Measurements from ENCODE around the gene SORCS3.

SORCS3 gene

DNA sequence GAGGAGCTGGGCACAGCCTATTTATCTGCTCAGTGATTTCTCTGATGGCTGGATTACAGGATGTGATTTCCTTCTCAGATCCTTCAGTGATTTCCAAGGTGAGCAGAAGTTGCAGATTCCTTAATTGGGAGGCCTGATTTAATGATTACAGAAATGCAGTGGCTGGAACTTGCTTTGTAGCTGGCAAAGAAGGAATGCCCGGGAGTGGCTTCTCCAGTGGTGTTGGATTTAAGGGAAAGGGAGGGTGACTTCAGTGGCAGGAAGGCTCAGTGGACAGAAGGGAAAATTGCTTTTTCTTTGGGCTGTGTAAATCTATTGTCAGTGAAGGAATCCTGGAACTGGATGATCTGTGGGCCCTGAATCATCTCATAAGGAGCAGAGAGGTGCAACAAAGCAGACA lies 5.1 kb downstream of the SORCS3 start:
- DNase-seq: no peak

DNA sequence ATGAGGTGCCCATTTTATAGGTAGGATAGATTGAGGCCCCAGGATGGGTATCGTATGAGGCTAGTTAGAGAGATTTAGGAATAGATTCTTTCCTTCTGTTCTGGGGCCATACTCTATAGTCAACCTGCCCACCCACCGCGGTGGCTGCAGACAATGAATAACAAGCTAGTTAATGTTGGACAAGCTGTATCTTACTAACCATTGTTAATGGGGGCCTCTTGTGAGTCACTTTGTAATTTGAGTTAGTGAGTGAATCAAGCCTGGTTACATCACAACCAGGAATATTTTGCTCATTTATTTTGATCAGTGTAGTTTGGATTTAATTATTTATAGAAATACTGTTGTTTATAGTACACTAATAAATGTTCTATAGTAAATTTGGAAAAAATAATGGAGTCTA lies 7.3 kb downstream of the SORCS3 start:
- no peak for DNase-seq

DNA sequence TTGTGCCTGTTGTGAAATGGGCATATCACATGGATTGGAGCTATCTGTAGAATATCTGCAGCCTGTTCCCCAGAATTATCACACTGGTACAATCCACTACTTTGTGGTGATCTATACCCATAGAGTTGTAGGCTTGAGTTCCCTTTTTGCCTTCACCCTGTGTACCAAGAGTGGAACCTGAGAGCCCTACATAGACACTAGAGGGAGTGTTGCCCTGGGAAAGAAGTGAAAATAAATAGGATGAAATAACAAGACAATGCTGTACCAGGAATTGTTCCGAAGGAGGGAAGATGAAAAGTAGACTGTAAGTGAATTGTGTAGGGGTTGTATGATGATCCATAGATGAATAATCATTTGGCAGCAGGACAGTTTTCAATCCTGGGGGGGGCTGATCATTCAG lies 9.0 kb downstream of the SORCS3 start:
- peak in 1 of 2 experiments; percentile 9 for DNase-seq

DNA sequence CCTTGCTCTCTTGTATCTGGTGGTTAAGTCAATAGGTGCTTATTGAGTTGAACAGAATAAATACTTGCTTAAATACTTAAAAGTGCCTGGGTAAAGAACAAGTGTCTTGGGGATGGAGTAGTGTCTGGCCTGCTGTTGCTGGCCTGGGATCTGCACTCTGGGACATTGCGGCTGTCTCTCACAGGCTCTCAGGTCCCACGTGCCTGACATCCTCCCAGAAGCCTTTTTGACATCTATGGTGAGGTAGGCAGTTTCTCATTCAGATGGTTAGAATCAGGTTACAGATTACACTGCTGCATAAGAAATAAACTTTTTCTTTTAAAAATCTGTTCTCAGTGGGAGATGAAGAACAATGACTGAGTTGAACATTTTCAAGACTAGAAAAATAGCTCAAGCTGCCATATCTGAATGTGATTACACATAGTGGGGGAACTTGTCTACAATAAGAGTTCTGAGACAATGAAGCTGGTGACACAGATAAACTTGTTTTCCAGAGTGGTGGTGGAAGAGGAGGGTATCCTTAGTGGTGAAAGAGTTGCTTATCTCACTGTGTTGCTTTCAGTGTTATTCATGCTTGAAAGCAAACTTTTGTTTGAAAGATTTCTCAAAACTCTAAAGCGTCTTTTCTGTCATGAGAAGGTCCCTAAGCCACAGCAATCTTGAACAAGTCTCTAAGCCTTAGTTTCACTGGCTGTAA lies 9.7 kb downstream of the SORCS3 start:
- DNase-seq: no peak

DNA sequence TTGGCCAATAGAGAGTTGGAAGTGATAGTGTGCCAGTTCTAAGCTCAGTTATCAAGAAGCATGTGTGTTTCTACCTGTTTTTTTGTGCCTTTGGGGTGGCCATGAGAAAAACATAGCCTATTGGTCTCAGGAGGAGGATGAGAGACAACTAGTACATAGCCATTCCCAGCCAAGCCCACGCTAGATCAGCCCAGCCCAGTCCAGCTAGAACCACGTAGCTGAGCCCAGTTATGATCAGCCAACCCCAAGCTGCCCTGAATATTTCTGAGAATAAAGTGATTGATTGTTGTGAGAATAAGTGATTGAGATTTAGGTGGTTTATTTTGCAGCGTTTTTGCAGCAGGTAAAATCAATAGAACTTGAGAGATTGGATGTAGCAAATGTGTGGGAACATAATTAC lies 15.9 kb downstream of the SORCS3 start:
- DNase-seq: no peak

DNA sequence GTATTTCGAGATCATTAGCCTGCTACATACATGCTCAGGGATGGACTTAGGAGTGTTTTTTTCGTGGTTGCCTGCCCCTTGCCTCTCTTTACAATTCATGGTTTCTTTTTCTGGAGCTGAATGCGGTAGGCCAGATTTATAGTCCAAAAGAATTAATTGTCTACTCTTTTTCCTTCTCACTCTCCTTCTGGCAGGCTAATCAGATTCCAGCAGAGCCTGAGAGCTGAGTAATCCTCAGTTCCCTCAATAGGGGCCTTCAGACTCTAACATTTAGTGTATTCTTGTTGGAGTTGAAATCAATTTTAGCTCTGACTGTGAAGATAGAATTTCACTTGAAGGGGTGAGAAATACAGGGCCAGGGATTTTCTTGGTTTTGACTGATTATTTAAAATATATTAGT lies 16.4 kb downstream of the SORCS3 start:
- no peak for DNase-seq

DNA sequence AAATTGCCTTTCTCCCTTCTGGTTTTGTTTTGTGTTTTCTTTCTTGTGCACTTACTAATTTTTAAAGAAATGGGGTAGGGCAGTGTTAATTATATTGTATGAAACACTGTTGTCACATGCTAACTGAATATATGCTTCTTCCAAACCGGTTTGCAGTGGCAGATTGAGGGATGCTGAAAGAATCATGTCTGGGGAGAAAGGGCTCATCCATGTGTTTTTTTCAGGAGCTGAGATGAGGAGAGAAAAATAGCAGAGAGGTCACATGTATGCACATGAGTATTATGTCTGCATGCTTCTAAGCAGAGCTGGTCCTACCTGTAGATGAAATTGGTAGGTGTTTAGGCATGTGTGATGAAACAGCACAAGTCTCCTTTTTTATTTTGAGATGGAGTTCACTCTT lies 17.0 kb downstream of the SORCS3 start:
- no peak for DNase-seq

DNA sequence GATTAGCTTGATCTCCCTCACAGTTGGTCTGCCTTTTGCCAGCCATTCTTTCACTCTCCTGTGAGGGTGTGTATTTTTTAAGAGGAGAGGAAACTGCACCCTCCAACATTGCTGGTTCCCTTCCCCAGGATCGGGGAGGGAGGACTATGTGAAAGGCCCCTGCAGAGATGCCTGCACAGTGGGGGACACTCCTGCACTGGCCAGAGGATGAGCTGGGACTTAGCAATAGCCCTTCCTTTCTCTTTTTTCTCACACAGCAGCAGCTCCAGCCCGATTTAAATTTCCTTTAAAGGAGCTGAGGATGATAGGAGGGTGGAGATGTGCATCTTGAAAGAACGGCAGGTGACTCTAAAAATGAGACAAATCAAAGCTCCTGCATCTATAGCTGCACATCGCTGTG lies 18.7 kb downstream of the SORCS3 start:
- no peak for DNase-seq

DNA sequence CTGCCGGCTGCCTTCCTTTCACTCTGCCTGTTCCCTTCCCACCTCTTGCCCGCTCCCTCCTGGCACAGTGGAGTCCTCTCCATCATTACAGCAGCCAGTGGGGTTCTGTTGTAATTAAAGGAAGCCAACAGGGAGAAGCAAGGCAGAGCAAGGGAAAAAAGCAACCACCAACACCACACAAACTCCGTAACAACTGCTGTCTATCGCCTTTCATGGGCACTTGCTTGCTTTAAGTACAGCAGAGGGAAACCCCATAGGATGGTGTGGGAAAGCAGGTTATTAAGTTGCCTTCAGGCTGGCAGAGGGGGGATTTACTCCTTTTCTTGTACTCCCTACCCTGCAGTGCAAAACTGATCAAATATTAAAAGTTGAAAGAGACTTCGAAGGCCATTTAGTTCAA lies 22.0 kb downstream of the SORCS3 start:
- DNase-seq: no peak

DNA sequence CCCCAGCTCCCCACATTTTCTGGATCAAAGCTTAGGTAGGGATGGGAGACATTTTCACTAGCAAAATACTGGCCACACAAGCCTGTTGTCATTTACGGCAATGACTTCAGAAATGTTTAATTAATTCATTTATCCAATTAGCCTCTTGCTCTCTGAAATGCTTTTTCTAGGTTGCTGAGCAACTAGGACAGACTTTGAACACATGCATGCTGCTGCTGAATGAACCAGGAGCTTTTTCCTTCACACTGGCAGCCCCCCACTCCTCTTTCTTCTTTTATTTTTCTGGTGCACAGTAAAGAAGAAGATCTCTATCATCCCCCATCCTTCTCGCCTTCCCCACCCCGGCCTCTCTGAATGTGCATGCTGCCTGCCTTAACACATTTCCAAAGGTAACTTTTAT lies 22.5 kb downstream of the SORCS3 start:
- DNase-seq: no peak

DNA sequence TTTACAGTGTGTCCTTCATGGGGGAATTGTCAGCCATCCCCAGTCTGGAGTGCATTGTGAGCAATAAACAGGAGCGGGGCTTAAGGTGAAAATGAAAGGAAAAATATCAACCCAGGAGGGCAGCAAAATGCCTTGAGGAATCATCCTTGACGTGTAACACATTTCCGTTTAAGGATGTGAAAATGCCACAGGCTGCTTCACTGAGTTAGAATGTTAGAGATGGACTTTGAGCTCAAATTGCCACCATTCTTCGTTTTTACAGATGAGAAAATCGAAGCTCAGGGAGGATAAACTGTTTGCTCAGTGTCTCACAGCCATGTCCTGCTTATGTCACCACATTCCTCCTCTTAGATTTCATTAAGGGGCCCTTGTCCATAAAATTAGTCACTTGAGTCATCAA lies 23.1 kb downstream of the SORCS3 start:
- no peak for DNase-seq

DNA sequence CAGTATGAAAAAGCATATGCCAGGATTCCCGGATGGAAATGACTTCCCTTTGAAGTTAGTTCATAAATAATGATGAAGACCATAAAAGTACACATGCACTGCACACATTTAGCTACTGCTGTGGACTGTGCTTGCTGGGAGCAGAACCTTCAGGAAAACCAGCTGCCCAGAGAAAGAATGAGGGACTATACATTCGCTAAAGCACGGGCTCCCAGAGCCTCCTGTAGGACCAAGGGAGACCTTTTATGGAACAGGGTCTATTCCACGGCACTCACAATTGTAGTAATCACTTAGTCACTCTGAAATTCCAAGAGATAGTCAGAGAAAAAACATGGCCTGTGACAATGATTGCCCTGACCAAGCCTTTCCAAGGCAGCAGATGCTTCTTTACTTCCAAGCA lies 24.1 kb downstream of the SORCS3 start:
- DNase-seq: no peak

DNA sequence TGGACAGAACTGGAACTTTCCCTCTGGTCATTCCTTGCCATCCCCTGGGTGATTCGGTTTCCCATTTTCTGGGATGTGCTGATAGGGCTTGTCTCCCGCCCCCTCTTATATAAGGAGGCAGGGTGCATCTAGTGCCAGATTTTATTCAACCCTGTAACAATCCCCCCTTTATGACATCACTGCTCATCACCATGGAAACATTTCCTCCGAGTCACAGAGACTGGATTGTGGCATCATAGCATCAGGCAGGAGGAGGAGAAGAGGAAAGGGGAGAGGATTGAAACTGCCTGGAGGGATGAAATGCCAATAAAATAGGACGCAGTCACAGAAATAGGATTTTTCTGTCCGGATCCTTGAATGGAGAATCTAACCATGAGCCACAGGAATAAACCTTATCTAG lies 25.0 kb downstream of the SORCS3 start:
- DNase-seq: no peak

DNA sequence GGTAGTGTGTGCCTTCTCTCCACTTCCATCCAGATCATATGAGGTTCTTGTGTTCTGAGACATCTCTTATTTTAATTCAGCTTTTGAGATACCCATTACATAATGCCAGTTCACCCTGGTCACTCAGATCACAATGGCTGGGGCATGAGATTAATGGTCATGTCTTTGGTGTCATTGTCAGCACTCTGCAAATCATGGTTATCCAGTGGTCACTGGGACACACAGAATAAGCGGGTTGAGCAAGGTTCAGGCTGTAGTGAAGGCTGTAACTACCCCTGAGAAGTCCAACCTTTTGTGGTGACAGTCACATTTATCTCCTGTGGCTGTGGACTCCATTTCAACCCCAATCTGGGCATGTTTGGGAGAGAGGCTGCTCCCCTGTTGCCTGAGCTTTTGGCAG lies 35.8 kb downstream of the SORCS3 start:
- DNase-seq: no peak

DNA sequence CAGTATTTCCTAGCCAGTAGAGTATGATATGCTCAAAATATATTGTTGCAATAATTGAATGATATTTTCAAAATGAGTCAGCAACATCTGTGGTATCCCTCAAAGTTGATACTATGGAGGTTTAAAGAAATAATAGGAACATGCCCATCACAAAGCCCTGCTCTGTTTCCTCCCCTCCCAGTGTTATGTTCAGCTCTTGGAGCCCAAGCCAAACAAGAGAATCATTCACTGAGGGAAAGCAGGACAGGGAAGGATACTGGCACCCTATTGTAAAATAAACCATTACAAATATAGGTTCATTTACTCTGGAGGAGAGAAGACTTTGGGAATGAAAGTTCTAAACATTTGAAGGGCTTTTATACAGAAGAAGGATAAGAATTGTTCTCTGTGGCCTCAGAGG lies 37.6 kb downstream of the SORCS3 start:
- no peak for DNase-seq

DNA sequence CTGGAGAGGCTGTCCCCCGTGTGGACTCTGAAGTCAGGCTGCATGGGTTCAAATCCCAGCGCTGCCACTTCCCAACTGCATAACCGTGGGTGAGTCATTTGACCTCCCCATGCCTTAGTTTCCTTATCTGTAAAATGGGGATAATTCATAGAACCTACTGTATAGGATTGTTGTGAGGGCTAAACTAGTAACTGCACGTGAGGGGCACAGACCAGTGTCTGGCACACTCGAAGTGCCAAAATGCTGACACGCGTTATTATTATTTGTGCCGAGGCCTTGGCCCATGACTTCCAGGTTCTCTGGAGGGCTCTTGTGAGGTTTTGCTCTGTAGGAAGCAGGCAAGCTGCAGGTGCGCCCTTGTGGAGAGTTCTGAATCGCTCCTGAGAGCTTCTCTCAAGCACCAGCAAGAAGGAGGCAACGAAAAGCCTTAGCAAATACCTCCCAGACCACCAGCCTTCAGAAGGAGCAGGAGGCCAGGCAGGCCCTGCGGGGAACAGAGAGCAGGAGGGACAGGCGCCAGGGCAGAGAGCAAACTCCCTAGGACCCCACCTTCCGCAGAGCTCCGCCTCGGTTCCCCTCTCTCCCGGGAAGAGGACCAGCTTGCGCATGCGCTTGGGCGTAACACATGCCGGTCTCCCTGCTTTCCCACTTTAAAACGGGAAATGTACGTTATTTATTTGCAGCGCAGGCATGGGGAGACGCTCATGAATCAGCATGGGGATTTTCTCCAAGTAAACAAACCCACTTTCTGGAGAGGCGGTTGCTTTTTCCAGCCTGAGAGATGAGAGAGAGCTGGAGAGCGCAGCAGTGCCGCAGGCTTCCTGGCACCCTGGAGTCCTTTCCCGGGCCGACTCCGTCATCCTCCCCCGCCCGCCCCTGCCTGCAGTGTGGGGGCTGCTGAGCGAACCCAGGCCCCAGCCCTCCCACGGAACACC lies 39.6 kb downstream of the SORCS3 start:
- DNase-seq: no peak

DNA sequence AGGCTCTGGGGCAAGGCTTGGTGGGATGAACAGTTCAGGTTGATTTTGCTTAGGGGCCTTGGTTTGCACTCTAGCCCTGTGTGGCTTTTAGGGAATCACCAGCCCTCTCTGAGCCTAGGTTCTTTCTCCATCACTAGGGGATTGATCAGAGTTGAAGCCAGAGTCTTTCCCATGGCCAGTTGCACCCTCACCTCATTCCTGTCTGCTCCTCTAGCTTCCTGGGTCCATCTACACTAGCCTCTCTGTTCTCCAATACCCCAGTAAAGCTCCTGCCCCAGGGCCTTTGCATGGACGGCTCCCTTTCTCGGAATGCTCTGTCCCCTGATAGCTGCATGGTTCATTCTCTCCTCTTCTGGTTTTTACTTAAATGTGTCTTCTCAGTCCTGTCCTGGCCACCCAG lies 40.4 kb downstream of the SORCS3 start:
- DNase-seq: no peak

DNA sequence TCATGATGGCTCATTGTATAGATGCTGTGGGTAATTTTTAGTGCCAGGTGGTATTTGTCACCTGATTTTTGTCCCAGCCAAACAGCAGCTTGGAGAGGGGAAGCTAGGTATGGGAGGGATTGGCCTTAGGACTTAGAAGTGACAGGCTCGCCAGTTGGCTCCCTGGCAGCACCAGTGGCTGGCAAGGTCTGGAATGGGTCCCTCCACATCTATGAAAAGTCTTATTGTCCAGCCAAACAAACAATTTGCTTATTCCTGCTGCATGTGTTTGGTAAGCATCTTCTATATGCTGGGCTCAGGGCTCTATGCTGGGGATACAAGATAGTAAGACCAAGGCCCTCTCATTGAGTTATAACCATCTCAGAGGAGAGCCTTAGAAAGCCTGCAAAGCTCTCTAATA lies 42.5 kb downstream of the SORCS3 start:
- DNase-seq: no peak

DNA sequence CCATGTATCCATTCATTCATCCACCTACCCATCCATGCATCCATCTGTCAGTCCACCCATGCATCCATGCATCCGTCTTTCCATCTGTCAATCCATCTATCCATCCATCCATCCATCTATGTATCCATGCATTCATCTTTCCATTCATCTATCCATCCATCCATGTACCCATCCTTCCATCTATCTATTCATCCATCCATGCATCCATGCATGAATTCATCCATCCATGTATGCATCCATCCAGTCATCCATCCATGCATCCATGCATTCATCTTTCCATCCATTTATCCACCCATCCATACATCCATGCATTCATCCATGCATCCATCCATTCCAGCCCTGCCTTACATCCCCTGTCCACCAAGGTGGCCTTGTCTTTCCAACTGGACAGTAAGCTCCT lies 45.7 kb downstream of the SORCS3 start:
- no peak for DNase-seq

DNA sequence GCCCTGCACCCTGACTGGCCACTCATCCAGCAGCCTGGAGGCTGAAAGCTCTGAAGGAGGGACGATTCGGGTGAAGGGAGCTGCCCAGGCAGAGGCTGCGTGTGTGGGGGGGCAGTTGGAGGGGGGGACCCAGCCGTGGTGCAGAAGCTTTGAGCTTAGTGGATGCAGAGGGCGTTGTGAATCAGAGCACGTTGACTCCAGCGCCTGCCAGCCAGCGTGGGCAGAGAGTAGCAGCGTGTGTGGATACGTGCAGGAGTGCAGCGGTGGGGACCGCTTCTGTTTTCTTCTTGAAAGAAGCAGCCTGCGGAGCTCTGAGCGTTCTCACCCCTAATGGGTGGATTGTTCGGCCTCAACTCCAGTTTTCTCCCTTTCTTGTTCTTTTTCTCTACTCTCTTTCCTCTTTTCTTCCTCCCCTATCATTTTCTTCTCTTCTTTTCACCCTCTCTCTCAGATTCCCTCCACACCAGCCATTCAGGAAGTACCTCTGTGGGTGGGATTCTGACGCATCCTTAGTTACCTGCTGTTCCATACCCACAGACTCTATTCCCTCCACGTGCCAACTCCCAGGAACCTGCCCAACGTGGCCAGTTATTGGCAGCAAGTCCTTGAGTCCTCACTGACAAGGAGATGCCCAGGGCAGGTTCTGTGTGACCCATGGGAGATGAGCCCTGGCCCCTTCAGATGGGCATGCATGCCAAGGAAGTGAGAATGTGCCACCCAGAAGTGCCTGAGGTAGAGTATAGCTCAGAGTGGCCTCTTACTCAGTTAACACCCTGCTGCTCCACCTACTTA lies 47.4 kb downstream of the SORCS3 start:
- DNase-seq: no peak

DNA sequence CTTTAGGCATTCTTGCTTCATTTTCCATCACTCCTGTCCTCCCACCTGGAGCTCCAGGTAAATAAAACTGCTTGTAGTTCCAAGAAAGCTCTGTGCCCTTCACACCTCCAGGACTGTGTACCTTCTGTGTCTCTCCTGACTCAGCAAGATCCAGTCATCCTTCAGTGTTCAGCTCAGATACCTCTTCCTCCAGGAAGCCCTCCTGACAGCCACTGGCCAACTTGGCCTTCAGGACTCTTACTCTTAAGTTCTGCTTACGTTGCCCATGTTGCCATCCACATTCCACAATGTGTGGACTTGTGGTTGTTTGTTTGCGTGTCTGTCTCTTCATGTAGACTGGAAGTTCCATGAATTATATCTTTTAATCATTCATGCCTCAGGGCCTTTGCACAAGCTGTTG lies 48.0 kb downstream of the SORCS3 start:
- no peak for DNase-seq

DNA sequence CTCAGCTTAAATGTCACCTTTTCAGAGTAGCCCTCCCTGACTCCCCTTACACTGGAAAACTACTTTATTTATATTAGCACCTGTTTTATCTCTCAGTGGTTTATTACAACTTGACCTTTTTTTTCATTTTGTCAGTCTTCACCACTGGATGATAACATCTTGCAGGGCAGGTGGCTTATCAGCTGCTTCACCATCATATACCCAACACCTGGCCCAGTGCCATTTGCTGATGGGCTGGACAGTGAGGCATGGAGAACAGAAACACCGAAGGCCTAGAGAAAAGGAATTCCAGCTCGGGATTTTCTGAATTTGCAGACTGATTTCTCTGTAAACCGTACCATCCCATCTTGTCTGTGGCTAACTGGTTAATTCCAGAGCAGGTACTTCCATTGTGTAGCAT lies 48.5 kb downstream of the SORCS3 start:
- no peak for DNase-seq

DNA sequence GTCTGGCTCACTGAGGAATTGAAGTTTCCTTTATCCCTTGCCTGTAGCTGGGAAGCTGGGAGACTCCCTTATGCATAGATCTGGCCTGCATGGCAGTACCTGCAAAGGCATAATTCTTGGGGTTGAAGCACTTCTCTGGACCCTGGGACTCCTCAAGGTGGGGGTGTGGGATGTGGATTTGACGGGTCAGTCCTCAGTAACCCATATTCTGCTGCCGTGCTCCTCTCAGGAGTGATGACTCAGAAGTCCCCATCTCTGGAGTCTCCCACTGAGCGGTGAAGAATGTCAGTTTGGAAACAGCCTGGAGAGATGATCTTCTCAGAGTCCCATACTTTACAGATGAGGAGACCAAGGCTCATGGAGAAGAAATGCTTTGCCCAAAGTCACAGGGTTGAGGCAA lies 49.0 kb downstream of the SORCS3 start:
- no peak for DNase-seq

DNA sequence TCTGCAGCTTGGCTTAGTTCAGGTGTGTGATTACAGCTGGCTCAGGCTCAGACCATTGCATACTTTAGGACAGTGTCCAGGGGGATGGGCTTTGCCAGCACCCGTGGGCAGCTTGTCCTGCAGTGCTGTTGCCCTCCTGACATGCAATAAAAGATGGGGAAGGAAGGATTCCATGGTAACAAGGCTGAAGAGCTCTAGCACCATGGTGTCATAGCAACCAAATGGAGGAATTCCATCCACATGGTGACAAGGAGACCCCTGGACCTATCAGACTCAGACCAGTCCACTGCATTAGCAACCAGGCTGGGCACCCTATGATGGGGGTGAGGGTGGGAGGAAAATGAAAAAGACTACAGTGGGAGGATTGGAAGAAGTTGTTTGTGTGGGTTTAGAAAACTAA lies 49.9 kb downstream of the SORCS3 start:
- no peak for DNase-seq

Data from Kasumi-1 (cell line).